Stimulated activated CD8-positive, alpha-beta memory T cell treated with anti-CD3 and anti-CD28 coated beads, Interleukin-7, amount 100 ng/mL, for 4 hours (primary cell): ENCODE measurements around the gene RAB3IL1.
"Not testable (repeated sequence)": the region's sequence is repeated elsewhere in the genome, so short reads cannot be mapped to it uniquely, and the experiment has no call there.

Experiments used
- DNase-seq, 2 donors: peaks; one replicate each; pipeline ENCODE4 v3.0.0-alpha.2; 2020; ENCODE audit warnings: low read depth in 2 of 2

RAB3IL1 gene

GRCh38 chr11:61886643-61887042, 30.7 kb downstream of the RAB3IL1 start:
- no peak for DNase-seq

- no peak for DNase-seq
Observed at GRCh38 chr11:61885784-61886580, 31.4 kb downstream of the RAB3IL1 start.

GRCh38 chr11:61885166-61885778, 32.1 kb downstream of the RAB3IL1 start:
- no peak for DNase-seq

DNA sequence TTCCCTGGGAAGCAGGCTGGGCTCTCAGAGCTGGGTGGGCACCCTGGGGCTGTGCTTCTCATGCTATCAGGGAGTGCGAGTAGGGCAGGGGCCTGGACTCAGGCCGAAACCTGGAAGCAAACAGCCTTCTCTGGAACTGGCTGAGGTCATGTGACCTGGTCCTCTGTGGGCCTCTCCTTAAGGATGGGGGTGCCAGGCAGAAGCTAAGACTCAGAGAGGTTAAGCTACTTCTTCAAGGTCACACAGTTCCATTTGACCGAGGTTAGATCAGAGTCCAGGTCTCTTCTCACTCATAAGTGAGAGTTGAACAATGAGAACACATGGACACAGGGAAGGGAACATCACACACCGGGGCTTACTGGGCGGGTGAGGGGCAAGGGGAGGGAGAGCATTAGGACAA, 33.4 kb downstream of the RAB3IL1 start:
- no peak for DNase-seq

GRCh38 chr11:61883327-61883726, 34.0 kb downstream of the RAB3IL1 start:
- DNase-seq, result no peak

- DNase-seq, result no peak
Observed at GRCh38 chr11:61882879-61883278, 34.5 kb downstream of the RAB3IL1 start.

- not testable (repeated sequence) for DNase-seq
Observed at GRCh38 chr11:61882267-61882666, 35.1 kb downstream of the RAB3IL1 start.

DNA sequence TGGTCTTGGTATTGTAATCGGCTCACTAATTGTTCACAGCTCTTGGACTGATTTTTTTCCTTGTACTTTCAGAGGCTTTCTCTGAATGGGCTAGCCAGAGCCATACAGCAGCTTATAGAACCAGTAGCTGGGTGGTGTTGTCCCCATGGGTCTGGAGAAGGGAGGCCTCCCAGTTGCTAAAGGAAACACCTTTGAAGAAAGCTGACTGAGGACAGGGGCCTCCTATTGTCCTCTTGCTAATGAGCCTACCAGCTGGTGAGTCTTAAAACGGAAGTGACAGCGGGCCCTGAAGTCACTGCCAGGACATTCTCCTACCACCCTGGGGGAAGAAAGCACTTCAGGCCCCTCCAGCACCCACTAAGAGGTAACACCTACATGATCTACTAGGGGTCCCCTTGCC, 36.0 kb downstream of the RAB3IL1 start:
- DNase-seq, result no peak

GRCh38 chr11:61880454-61880853, 36.9 kb downstream of the RAB3IL1 start:
- no peak for DNase-seq

GRCh38 chr11:61880031-61880430, 37.3 kb downstream of the RAB3IL1 start:
- no peak for DNase-seq

DNA sequence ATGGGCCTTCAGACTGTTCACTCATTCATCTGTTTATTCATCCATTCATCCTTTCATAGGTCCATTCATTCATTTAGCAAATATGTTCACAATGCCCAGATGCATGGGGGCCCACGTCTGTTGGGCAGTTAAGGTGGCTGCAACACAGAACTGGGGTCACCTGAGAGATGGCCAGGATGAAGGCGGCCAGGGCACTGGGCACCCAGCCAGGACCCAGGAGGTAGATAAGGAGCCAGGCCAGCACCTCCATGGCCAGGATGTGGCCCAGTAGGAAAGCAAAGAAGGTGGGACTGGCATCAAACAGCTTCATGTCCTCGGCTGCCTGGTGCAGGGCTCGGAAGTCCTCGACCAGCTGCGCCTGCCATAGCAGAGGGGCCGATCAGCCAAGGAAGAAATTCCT, 38.2 kb downstream of the RAB3IL1 start:
- DNase-seq, result no peak

GRCh38 chr11:61875698-61876097, 41.7 kb downstream of the RAB3IL1 start:
- no peak for DNase-seq

- DNase-seq, result no peak
Observed at GRCh38 chr11:61874853-61875252, 42.5 kb downstream of the RAB3IL1 start.

- no peak for DNase-seq
Observed at GRCh38 chr11:61874377-61874809, 43.0 kb downstream of the RAB3IL1 start.

DNA sequence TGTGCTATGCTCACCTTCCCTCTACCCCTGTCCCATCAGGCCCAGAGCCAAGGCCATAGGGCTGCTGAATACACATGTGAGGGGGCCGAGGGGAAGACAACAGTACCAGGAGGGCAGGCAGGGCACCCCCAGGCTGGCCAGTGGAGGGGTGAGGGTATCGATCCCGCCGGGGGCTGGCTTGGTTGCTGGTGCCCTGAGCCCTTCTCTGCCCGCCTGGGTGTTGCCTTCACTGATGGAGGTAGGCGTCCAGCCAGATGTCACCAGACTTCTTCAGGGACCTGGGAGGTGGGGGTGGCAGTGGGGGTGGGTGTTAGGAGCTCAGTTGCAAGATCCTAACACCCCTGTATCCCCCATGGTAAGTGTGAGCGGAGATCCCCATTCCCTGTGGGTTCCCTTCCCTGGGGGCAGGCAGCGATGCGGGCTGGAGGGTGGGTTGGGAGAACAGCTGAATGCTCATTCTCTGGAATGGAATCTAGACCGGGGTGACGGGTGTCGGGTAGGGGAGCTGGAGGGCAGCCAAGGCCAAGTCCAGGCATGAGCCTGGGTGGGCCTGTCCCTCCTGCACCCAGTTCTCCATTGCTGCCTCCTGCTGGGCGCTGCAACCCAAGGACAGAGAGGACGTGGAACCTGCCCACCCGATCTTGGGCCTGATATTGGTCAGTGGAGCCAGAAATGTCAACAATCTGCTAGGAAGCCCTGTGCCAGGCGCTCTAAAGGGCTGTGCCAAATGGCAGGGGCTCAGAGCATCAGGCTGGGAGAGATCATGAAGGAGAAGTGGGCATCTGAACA, 43.6 kb downstream of the RAB3IL1 start:
- DNase-seq, result no peak

DNA sequence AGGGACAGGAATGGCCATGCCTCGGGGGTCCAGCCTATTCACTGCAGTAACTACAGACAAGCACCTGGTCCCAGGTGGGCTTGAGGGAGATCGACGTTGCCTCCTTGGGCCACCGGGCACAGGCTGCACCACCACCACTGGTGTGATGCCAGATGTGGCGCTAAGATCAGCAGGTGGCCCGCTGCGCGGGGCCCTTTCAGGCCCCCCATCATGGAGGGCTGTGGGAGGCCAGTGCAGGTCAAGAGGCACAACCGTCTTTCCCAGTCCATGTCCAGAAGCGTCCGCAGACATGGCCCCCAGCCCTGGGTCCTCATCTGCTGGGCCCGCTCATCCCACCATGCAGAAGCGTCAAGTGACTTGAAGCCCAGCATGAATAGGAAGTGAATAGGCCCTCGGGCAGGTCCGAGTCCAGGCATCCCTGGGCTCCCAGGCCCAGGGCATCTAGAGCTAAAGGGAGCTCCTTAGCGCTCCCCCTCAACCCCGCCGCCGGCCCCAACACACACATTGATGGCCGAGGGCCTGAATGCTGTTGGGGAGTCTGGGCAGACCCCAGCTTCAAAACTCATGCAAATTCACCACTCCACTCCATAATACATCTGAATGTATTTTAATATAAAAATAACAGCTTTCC, 44.3 kb downstream of the RAB3IL1 start:
- DNase-seq, result no peak

GRCh38 chr11:61871158-61871597, 46.2 kb downstream of the RAB3IL1 start:
- DNase-seq, result peak in 1 of 2 donors; percentile 44

DNA sequence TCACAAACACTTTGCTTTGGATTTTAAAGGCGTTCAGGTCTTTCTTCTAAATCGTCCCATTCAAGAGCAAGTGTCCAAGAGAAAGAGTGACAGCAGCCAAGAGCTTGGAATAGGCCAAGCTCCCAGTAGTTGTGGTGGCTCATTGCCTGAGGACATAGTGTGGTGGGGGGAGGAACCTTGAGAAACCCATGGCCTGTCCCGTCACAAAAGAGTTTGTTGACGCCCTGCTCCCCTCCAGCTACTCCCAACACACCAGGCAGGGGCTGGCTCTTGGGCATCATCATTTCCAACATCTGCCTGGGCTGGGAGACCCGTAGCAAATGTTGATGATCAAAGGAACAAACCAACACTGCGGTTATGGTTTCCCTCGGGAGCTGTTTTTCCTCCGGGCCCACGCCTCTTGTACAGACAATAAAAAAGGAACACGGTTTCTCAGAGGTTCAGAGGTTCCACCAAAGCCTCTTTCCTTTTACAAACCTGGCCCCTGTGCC, 46.8 kb downstream of the RAB3IL1 start:
- no peak for DNase-seq

DNA sequence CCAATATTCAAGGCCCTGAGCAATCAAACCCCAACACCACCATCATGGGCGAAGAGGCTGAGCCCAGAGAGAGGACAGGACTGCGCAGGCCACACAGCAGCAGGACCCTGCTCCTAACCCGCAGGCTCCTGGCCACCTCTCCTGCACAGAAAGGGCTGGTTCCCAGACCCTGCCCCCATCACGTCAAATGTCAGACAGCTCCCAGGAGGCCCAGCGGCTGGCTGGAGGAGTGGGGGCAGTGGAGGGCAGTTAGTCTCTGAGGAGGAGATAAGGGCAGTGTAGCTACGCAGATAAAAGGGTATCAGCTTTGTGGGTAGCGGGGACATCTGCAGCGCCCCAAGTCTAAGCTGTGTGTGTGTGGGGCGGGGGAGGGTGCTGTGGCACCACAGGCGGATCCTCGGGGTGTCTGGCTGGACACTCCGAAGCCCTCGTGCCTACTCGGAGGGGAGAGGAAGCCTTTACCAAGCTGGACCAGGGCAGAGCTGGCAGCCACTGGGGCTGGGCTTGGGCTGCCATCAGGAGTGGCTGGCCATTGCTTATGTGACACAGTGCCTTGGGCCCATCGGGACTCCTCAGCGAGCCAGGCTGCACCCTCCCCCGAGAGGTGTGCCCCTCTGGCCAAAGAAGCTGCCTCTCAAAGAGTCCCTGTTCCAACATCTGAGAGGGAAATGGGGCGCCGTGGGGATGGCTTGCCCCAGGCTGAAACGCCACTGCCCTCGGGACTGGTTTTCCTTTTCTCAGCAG, 47.5 kb downstream of the RAB3IL1 start:
- no peak for DNase-seq

DNA sequence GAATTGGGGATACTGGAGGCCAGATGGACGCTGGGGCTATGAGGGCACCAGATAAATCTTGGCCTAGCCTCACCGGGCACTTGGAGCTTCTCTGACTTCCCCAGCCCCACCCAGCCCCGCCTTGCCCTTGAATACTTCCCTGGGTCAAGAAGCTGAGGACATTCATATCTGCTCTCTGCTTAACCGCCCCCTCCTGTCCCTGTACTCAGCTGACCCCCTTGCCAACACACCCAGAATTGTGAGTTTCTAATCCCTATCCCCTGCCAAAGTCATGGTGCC, 48.0 kb downstream of the RAB3IL1 start:
- DNase-seq, result no peak
